ENCODE results near the gene OR2T6. TPM values are rescaled to one million over a fixed set of nuclear protein-coding genes. Genes with fewer than 3 reads are reported as not detected.
"Not testable (repeated sequence)": the region's sequence is repeated elsewhere in the genome, so short reads cannot be mapped to it uniquely, and the experiment has no call there.

The OR2T6 gene
- total RNA-seq, 1 experiment from 2014 or later, result not detected

GRCh38 chr1:248421384-248421783, 45.8 kb downstream of the OR2T6 start:
- H3K36me3 Mint-ChIP-seq (ENCODE audit: insufficient read depth, unreplicated experiment), result no peaks in the 10 kb centered on the region
- no peaks in the 10 kb centered on the region for H3K4me1 Mint-ChIP-seq (ENCODE audit: low read depth, unreplicated experiment)
- no peak overlapping the region for H3K27ac Mint-ChIP-seq (ENCODE audit: unreplicated experiment)
- intact Hi-C loops (cut with micrococcal nuclease; ENCODE audit: unreplicated experiment), result no loop called here
- no peak for TF ChIP-seq CTCF (IDR thresholded peaks at IDR 0.05; ENCODE audit: unreplicated experiment)
- H3K27me3 Mint-ChIP-seq (ENCODE audit: unreplicated experiment), result no peaks in the 10 kb centered on the region
- H3K9me3 Mint-ChIP-seq (ENCODE audit: low read depth, unreplicated experiment), result peaks cover 7% of the 10 kb centered on the region
- BruUV-seq (replicated peaks), result no TSS peak
- no peak for DNase-seq
- H3K4me3 Mint-ChIP-seq (ENCODE audit: low read depth, unreplicated experiment), result no peak overlapping the region
- CTCF ChIA-PET, result no interaction called here

DNA sequence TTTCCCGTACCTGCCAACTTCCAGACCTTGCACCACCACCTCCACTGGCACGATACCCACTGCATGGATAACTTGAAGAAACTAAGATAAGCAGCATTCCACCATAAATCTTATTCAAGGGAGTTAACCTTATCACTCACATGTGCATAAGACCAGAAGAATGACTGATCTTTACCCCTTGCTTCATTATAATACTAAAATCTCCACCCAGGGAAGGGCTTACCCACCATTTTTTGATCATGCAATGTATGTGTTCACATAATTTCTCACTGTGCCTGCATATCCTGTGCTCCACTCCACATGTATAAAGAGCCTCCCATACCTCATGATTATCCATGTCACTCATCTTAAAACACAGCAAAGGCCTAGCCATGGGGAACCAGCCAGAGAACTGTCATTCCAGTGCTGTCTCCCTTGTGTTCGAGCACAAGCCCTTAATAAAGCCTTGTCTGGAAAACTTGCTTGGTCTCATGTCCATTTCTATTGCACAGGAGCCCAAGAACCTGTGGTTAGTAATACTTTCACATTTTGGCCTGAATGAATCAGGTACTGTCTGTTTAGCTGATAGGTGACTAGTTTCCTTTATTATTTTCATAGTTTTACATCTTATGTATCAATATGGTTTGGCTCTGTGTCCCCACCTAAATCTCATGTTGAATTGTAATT, 52.1 kb downstream of the OR2T6 start:
- H3K4me1 Mint-ChIP-seq (ENCODE audit: low read depth, unreplicated experiment); intact Hi-C loops (cut with micrococcal nuclease; ENCODE audit: unreplicated experiment); H3K4me3 Mint-ChIP-seq (ENCODE audit: low read depth, unreplicated experiment); DNase-seq; H3K36me3 Mint-ChIP-seq (ENCODE audit: insufficient read depth, unreplicated experiment); BruUV-seq (replicated peaks); CTCF ChIA-PET; H3K27me3 Mint-ChIP-seq (ENCODE audit: unreplicated experiment); H3K27ac Mint-ChIP-seq (ENCODE audit: unreplicated experiment): not testable (repeated sequence)
- H3K9me3 Mint-ChIP-seq (ENCODE audit: low read depth, unreplicated experiment), result peaks cover 27% of the 10 kb centered on the region

DNA sequence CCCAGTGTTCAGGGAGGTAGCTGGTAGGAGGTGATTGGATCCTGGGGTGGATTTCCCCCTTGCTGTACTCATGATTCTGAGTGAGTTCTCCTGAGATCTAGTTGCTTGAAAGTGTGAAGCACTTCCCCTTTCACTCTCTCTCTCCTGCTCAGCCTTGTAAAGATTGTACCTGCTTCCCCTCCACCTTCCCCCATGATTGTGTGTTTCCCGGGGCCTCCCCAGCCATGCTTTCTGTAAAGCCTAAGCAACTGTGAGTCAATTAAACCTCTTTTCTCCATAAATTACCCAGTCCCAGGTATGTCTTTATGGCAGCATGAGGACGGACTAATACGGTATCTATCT, 52.6 kb downstream of the OR2T6 start:
- H3K27me3 Mint-ChIP-seq (ENCODE audit: unreplicated experiment); H3K36me3 Mint-ChIP-seq (ENCODE audit: insufficient read depth, unreplicated experiment); H3K4me1 Mint-ChIP-seq (ENCODE audit: low read depth, unreplicated experiment); intact Hi-C loops (cut with micrococcal nuclease; ENCODE audit: unreplicated experiment); BruUV-seq (replicated peaks); DNase-seq; H3K27ac Mint-ChIP-seq (ENCODE audit: unreplicated experiment); H3K4me3 Mint-ChIP-seq (ENCODE audit: low read depth, unreplicated experiment); CTCF ChIA-PET: not testable (repeated sequence)
- peaks cover 28% of the 10 kb centered on the region for H3K9me3 Mint-ChIP-seq (ENCODE audit: low read depth, unreplicated experiment)

- intact Hi-C loops (cut with micrococcal nuclease; ENCODE audit: unreplicated experiment); BruUV-seq (replicated peaks); CTCF ChIA-PET; H3K27ac Mint-ChIP-seq (ENCODE audit: unreplicated experiment); H3K27me3 Mint-ChIP-seq (ENCODE audit: unreplicated experiment); H3K4me3 Mint-ChIP-seq (ENCODE audit: low read depth, unreplicated experiment); H3K36me3 Mint-ChIP-seq (ENCODE audit: insufficient read depth, unreplicated experiment); H3K4me1 Mint-ChIP-seq (ENCODE audit: low read depth, unreplicated experiment); DNase-seq: not testable (repeated sequence)
- H3K9me3 Mint-ChIP-seq (ENCODE audit: low read depth, unreplicated experiment), result peaks cover 26% of the 10 kb centered on the region
Measured at GRCh38 chr1:248431683-248432082, 56.1 kb downstream of the OR2T6 start.

DNA sequence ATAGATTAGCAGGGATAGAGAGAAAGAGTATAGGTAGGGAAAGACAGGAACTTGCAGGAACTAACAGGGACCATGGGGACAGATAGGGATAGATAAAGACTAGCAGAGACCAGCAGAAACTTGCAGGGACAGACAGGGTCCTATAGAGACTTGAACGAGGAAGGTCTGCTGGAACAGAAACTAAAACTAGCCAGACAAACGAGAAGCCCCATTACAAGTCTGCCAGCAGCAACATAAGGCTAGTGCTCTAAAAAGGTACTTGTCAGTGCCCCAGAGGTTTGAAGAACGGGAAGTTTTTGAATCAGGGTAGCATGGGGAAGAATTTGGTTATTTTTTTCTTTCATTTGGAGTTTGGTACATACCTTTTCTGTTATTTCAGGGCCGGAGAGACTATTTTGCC, 56.7 kb downstream of the OR2T6 start:
- H3K4me3 Mint-ChIP-seq (ENCODE audit: low read depth, unreplicated experiment); H3K27me3 Mint-ChIP-seq (ENCODE audit: unreplicated experiment); CTCF ChIA-PET; H3K27ac Mint-ChIP-seq (ENCODE audit: unreplicated experiment); BruUV-seq (replicated peaks); H3K4me1 Mint-ChIP-seq (ENCODE audit: low read depth, unreplicated experiment); intact Hi-C loops (cut with micrococcal nuclease; ENCODE audit: unreplicated experiment); DNase-seq; H3K36me3 Mint-ChIP-seq (ENCODE audit: insufficient read depth, unreplicated experiment): not testable (repeated sequence)
- H3K9me3 Mint-ChIP-seq (ENCODE audit: low read depth, unreplicated experiment), result peaks cover 26% of the 10 kb centered on the region

DNA sequence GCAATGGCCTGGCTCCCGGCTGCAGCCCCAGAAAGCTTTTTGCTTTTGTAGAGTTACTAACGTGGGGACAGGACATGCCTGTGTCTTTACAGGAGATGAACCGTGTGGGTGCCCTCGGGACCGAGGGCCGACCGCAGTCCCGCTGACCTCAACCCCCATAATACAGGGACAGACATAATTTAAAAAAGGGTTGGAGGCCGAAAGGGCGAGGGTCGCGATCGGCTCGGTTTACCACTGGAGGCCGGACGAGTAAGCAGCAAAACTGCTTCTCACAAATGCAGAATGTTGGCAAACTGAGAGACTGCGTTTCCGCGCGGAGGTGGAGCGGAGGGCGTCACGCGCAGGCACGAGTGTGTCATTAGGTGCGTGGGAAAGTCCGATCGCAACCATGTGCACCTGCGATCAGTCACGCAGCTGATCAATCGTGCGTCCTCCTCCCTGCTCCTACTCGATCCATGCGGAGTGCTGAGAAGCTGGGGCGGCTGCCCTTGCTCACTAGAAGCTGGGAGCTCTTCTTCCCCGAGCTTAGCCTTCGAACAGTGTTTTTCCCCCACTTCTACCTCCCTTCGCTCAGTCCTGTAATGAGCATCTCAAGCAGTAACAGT, 58.4 kb downstream of the OR2T6 start:
- BruUV-seq (replicated peaks); H3K27ac Mint-ChIP-seq (ENCODE audit: unreplicated experiment); DNase-seq; H3K4me1 Mint-ChIP-seq (ENCODE audit: low read depth, unreplicated experiment); H3K4me3 Mint-ChIP-seq (ENCODE audit: low read depth, unreplicated experiment); CTCF ChIA-PET; H3K36me3 Mint-ChIP-seq (ENCODE audit: insufficient read depth, unreplicated experiment); H3K27me3 Mint-ChIP-seq (ENCODE audit: unreplicated experiment); intact Hi-C loops (cut with micrococcal nuclease; ENCODE audit: unreplicated experiment): not testable (repeated sequence)
- H3K9me3 Mint-ChIP-seq (ENCODE audit: low read depth, unreplicated experiment), result peaks cover 22% of the 10 kb centered on the region

GRCh38 chr1:248434913-248435312, 59.4 kb downstream of the OR2T6 start:
- peaks cover 16% of the 10 kb centered on the region for H3K9me3 Mint-ChIP-seq (ENCODE audit: low read depth, unreplicated experiment)
- H3K36me3 Mint-ChIP-seq (ENCODE audit: insufficient read depth, unreplicated experiment); H3K4me3 Mint-ChIP-seq (ENCODE audit: low read depth, unreplicated experiment); intact Hi-C loops (cut with micrococcal nuclease; ENCODE audit: unreplicated experiment); H3K27me3 Mint-ChIP-seq (ENCODE audit: unreplicated experiment); BruUV-seq (replicated peaks); DNase-seq; H3K27ac Mint-ChIP-seq (ENCODE audit: unreplicated experiment); H3K4me1 Mint-ChIP-seq (ENCODE audit: low read depth, unreplicated experiment): not testable (repeated sequence)
- CTCF ChIA-PET, result interaction anchor here (0.6 kb wide), 1 partner anchor 262 kb away, joined by 6 read pairs; no protein-coding TSS in a partner anchor

- DNase-seq; H3K4me1 Mint-ChIP-seq (ENCODE audit: low read depth, unreplicated experiment); H3K27ac Mint-ChIP-seq (ENCODE audit: unreplicated experiment); BruUV-seq (replicated peaks); CTCF ChIA-PET; intact Hi-C loops (cut with micrococcal nuclease; ENCODE audit: unreplicated experiment); H3K36me3 Mint-ChIP-seq (ENCODE audit: insufficient read depth, unreplicated experiment); H3K27me3 Mint-ChIP-seq (ENCODE audit: unreplicated experiment); H3K4me3 Mint-ChIP-seq (ENCODE audit: low read depth, unreplicated experiment): not testable (repeated sequence)
- peaks cover 10% of the 10 kb centered on the region for H3K9me3 Mint-ChIP-seq (ENCODE audit: low read depth, unreplicated experiment)
Measured at GRCh38 chr1:248436303-248436702, 60.8 kb downstream of the OR2T6 start.

GRCh38 chr1:248438668-248439067, 63.1 kb downstream of the OR2T6 start:
- intact Hi-C loops (cut with micrococcal nuclease; ENCODE audit: unreplicated experiment); H3K27ac Mint-ChIP-seq (ENCODE audit: unreplicated experiment); H3K27me3 Mint-ChIP-seq (ENCODE audit: unreplicated experiment); CTCF ChIA-PET; H3K9me3 Mint-ChIP-seq (ENCODE audit: low read depth, unreplicated experiment); H3K36me3 Mint-ChIP-seq (ENCODE audit: insufficient read depth, unreplicated experiment); BruUV-seq (replicated peaks); H3K4me1 Mint-ChIP-seq (ENCODE audit: low read depth, unreplicated experiment); DNase-seq; H3K4me3 Mint-ChIP-seq (ENCODE audit: low read depth, unreplicated experiment): not testable (repeated sequence)
